ENCODE measurements around the gene KCNQ2.

GRCh38 chr20:63434599-63435378 lies 37.7 kb downstream of the KCNQ2 start:
- TF ChIP-seq POLR2A (IDR thresholded peaks at IDR 0.05; ENCODE audit: borderline replicate concordance, extremely low read depth, insufficient read depth, insufficient read length): no peak
- no peak for TF ChIP-seq EGR1 (IDR thresholded peaks at IDR 0.05; ENCODE audit: low read depth)

Data from HCT116 (cell line).